ENCODE measurements around the gene SIRPB2. TPM values are rescaled to one million over a fixed set of nuclear protein-coding genes. Genes with fewer than 3 reads are reported as not detected.

The SIRPB2 gene
- total RNA-seq, 1 donor from 2014 or later = 3.2 TPM

DNA sequence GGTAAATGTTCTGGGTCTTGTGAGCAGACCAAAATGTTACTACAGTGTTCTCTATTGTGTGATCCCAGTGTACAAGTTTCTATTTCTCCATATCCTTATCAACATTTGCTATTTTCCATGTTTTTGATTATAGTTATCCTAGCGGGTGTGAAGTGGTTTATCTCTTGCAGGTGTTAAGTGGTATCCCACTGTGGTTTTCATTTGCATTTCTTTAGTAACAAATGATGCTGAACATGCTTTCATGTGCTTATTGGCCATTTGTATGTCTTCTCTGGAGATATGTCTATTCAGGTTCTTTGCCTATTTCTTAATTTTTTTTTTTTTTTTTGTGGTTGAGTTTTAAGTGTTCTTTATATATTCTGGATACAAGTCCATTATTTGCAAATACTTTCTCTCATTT is 60.1 kb downstream of the SIRPB2 start:
- Histone ChIP-seq H3K4me1 (no peaks in the 10 kb centered on the region), H3K9me3 (replicated peaks) (no peaks in the 10 kb centered on the region), H3K36me3 (no peaks in the 10 kb centered on the region), H3K27me3 (ENCODE audit: low read depth) (no peaks in the 10 kb centered on the region), H3K27ac (replicated peaks) (no peak overlapping the region), H3K4me3 (no peak overlapping the region)
- TF ChIP-seq, protein P1, sequence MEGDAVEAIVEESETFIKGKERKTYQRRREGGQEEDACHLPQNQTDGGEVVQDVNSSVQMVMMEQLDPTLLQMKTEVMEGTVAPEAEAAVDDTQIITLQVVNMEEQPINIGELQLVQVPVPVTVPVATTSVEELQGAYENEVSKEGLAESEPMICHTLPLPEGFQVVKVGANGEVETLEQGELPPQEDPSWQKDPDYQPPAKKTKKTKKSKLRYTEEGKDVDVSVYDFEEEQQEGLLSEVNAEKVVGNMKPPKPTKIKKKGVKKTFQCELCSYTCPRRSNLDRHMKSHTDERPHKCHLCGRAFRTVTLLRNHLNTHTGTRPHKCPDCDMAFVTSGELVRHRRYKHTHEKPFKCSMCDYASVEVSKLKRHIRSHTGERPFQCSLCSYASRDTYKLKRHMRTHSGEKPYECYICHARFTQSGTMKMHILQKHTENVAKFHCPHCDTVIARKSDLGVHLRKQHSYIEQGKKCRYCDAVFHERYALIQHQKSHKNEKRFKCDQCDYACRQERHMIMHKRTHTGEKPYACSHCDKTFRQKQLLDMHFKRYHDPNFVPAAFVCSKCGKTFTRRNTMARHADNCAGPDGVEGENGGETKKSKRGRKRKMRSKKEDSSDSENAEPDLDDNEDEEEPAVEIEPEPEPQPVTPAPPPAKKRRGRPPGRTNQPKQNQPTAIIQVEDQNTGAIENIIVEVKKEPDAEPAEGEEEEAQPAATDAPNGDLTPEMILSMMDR (IDR thresholded peaks at IDR 0.05; ENCODE audit: borderline replicate concordance) = no peak
- DNase-seq = no peak
- intact Hi-C loops (cut with micrococcal nuclease) = no loop called here

GRCh38 chr20:1430004-1430451 is 61.2 kb downstream of the SIRPB2 start:
- no peaks in the 10 kb centered on the region for H3K27me3 ChIP-seq (ENCODE audit: low read depth)
- no peak for DNase-seq
- no peak overlapping the region for H3K4me3 ChIP-seq
- H3K27ac ChIP-seq (replicated peaks) = no peak overlapping the region
- TF ChIP-seq, protein P1 (IDR thresholded peaks at IDR 0.05; ENCODE audit: borderline replicate concordance) = no peak
- no peaks in the 10 kb centered on the region for H3K4me1 ChIP-seq
- H3K36me3 ChIP-seq = no peaks in the 10 kb centered on the region
- H3K9me3 ChIP-seq (replicated peaks) = no peaks in the 10 kb centered on the region
- intact Hi-C loops (cut with micrococcal nuclease) = no loop called here

- Histone ChIP-seq H3K4me3 (no peak overlapping the region), H3K9me3 (replicated peaks) (no peaks in the 10 kb centered on the region), H3K27ac (replicated peaks) (no peak overlapping the region), H3K36me3 (no peaks in the 10 kb centered on the region), H3K27me3 (ENCODE audit: low read depth) (no peaks in the 10 kb centered on the region), H3K4me1 (no peaks in the 10 kb centered on the region)
- TF ChIP-seq, protein P1 (IDR thresholded peaks at IDR 0.05; ENCODE audit: borderline replicate concordance) = no peak
- no peak for DNase-seq
- intact Hi-C loops (cut with micrococcal nuclease) = no loop called here
These were observed 62.0 kb downstream of the SIRPB2 start for GRCh38 chr20:1429143-1429728.

GRCh38 chr20:1427457-1428054 is 63.7 kb downstream of the SIRPB2 start:
- no peaks in the 10 kb centered on the region for H3K9me3 ChIP-seq (replicated peaks)
- no peaks in the 10 kb centered on the region for H3K36me3 ChIP-seq
- H3K27me3 ChIP-seq (ENCODE audit: low read depth) = peaks cover 14% of the 10 kb centered on the region
- TF ChIP-seq, protein P1 (IDR thresholded peaks at IDR 0.05; ENCODE audit: borderline replicate concordance) = no peak
- DNase-seq = no peak
- no peak overlapping the region for H3K4me3 ChIP-seq
- H3K27ac ChIP-seq (replicated peaks) = no peak overlapping the region
- intact Hi-C loops (cut with micrococcal nuclease) = no loop called here
- no peaks in the 10 kb centered on the region for H3K4me1 ChIP-seq

GRCh38 chr20:1426231-1426849 is 64.9 kb downstream of the SIRPB2 start:
- Histone ChIP-seq H3K4me3 (no peak overlapping the region), H3K4me1 (no peaks in the 10 kb centered on the region), H3K36me3 (no peaks in the 10 kb centered on the region), H3K27ac (replicated peaks) (no peak overlapping the region), H3K9me3 (replicated peaks) (peaks cover 4% of the 10 kb centered on the region), H3K27me3 (ENCODE audit: low read depth) (peaks cover 21% of the 10 kb centered on the region)
- no peak for DNase-seq
- TF ChIP-seq, protein P1 (IDR thresholded peaks at IDR 0.05; ENCODE audit: borderline replicate concordance) = no peak
- intact Hi-C loops (cut with micrococcal nuclease) = no loop called here

Other genes with a start within 250 kb of the SIRPB2 start
- gene SNPH, start 225.1 kb downstream of the SIRPB2 start, total RNA-seq = 11.2 TPM
- 2.2 TPM for gene SDCBP2, start 162.3 kb downstream of the SIRPB2 start, total RNA-seq
- 124 TPM for gene FKBP1A, start 98.4 kb downstream of the SIRPB2 start, total RNA-seq
- gene NSFL1C, start 24.6 kb downstream of the SIRPB2 start, total RNA-seq = 56.6 TPM
- not detected for gene SIRPD, start 66.3 kb upstream of the SIRPB2 start, total RNA-seq
- gene SIRPB1, start 128.6 kb upstream of the SIRPB2 start, total RNA-seq = 0.27 TPM
- gene SIRPG, start 166.4 kb upstream of the SIRPB2 start, total RNA-seq = not detected

Data from left ventricle myocardium inferior (tissue), 1 donor.